CD14-positive monocyte (primary cell): ENCODE results near the gene FLT3LG. TPM values are rescaled to one million over a fixed set of nuclear protein-coding genes. Genes with fewer than 3 reads are reported as not detected.

Experiments
- DNase-seq, 3 donors: peaks; one replicate each; pipeline ENCODE4 v3.0.0-alpha.2; 2011 to 2022
- H2AFZ ChIP-seq: 2 replicates; pipeline ENCODE4 v1.6.0; 2012; ENCODE audit warnings: mild to moderate bottlenecking, low read depth, low read length, inconsistent platforms; ENCODE audit not compliant: insufficient read depth, poor library complexity, severe bottlenecking
- H3K27ac ChIP-seq, 2 donors: 1 replicate in 1 of 2; 2 replicates in 1 of 2; pipeline ENCODE4 v1.5.1; 2012 to 2013; ENCODE audit warnings: low read length in 2 of 2, control low read depth in 1 of 2, inconsistent platforms in 1 of 2, low read depth in 1 of 2, mild to moderate bottlenecking in 1 of 2
- H3K27me3 ChIP-seq, 2 donors: one replicate each; pipeline versions ENCODE4 v1.6.0 to v1.6.1; 2011 to 2013; ENCODE audit warnings: low read length in 2 of 2; ENCODE audit not compliant: control insufficient read depth in 2 of 2, insufficient read depth in 2 of 2
- H3K36me3 ChIP-seq, 2 donors: replicated peaks in 1 of 2; 1 replicate in 1 of 2; 2 replicates in 1 of 2; pipeline versions ENCODE4 v1.5.1 to v1.6.1; 2012 to 2013; ENCODE audit warnings: low read length in 2 of 2, control low read depth in 1 of 2, inconsistent platforms in 1 of 2, mild to moderate bottlenecking in 1 of 2; ENCODE audit not compliant: insufficient read depth in 2 of 2, control insufficient read depth in 1 of 2
- H3K4me1 ChIP-seq, 2 donors: 1 replicate in 1 of 2; 2 replicates in 1 of 2; pipeline versions ENCODE4 v1.5.1 to v1.6.1; 2012 to 2013; ENCODE audit warnings: low read length in 2 of 2, control low read depth in 1 of 2, inconsistent platforms in 1 of 2, mild to moderate bottlenecking in 1 of 2, moderate library complexity in 1 of 2; ENCODE audit not compliant: insufficient read depth in 2 of 2, control insufficient read depth in 1 of 2
- H3K4me2 ChIP-seq: replicated peaks from 2 replicates; pipeline ENCODE3; 2012; ENCODE audit warnings: low read length, moderate library complexity, mild to moderate bottlenecking; ENCODE audit not compliant: poor library complexity, severe bottlenecking; ENCODE audit errors: extremely low read depth
- H3K4me3 ChIP-seq, 3 experiments: fragments of 200-600 bp in 1 of 3; sonication (generic) in 1 of 3; replicated peaks in 1 of 3; 1 replicate in 2 of 3; 2 replicates in 1 of 3; pipeline ENCODE4 v1.5.1; 2011 to 2013; ENCODE audit warnings: low read length in 3 of 3, mild to moderate bottlenecking in 3 of 3, control low read depth in 2 of 3, low read depth in 2 of 3, inconsistent platforms in 1 of 3, moderate library complexity in 1 of 3
- H3K79me2 ChIP-seq: 2 replicates; pipeline ENCODE4 v1.6.0; 2012; ENCODE audit warnings: mild to moderate bottlenecking, control low read depth, inconsistent platforms, low read length, moderate library complexity; ENCODE audit not compliant: insufficient read depth
- H3K9ac ChIP-seq: 2 replicates; pipeline ENCODE4 v1.6.0; 2017; ENCODE audit warnings: low read length, mild to moderate bottlenecking; ENCODE audit not compliant: insufficient read depth, poor library complexity, severe bottlenecking
- H3K9me3 ChIP-seq, 2 donors: replicated peaks in 1 of 2; 1 replicate in 1 of 2; 2 replicates in 1 of 2; pipeline versions ENCODE4 v1.5.1 to v1.6.1; 2012 to 2013; ENCODE audit warnings: low read length in 2 of 2, control low read depth in 1 of 2; ENCODE audit not compliant: control insufficient read depth in 1 of 2, insufficient read depth in 1 of 2
- H4K20me1 ChIP-seq: 2 replicates; pipeline ENCODE4 v1.6.0; 2012; ENCODE audit warnings: mild to moderate bottlenecking, low read length, control low read depth, moderate library complexity; ENCODE audit not compliant: insufficient read depth
- H3K27ac Mint-ChIP-seq, 7 donors: one replicate each; pipeline ENCODE4 v1.8.0; 2020; ENCODE audit warnings: mild to moderate bottlenecking in 7 of 7, mixed read lengths in 7 of 7, moderate library complexity in 6 of 7, inconsistent platforms in 2 of 7
- H3K27me3 Mint-ChIP-seq, 3 donors: one replicate each; pipeline ENCODE4 v1.8.0; 2021 to 2022; ENCODE audit warnings: low read depth in 3 of 3, mild to moderate bottlenecking in 3 of 3, mixed read lengths in 3 of 3, moderate library complexity in 3 of 3, inconsistent platforms in 1 of 3
- H3K36me3 Mint-ChIP-seq, 2 donors: one replicate each; pipeline ENCODE4 v1.8.0; 2020; ENCODE audit warnings: mixed read lengths in 2 of 2, inconsistent platforms in 1 of 2, mild to moderate bottlenecking in 1 of 2
- H3K4me1 Mint-ChIP-seq: one replicate; pipeline ENCODE4 v1.8.0; 2020; ENCODE audit warnings: mild to moderate bottlenecking, mixed read lengths
- H3K4me3 Mint-ChIP-seq, 2 donors: one replicate each; pipeline ENCODE4 v1.8.0; 2020; ENCODE audit warnings: mild to moderate bottlenecking in 2 of 2, mixed read lengths in 2 of 2, moderate library complexity in 1 of 2
- H3K9me3 Mint-ChIP-seq, 7 donors: one replicate each; pipeline ENCODE4 v1.8.0; 2020 to 2022; ENCODE audit warnings: mixed read lengths in 7 of 7, mild to moderate bottlenecking in 6 of 7, moderate library complexity in 6 of 7, inconsistent platforms in 2 of 7
- whole genome bisulfite sequencing: methylation state at CpG from one replicate; pipeline ENCODE4 v1.1.5; 2013; ENCODE audit warnings: missing lambda C conversion rate; ENCODE audit not compliant: insufficient coverage; 5-methylcytosine and 5-hydroxymethylcytosine counted together
- intact Hi-C, 2 donors: fragments of 100-400 bp; cut with micrococcal nuclease; formaldehyde crosslinking; loops; one replicate each; pipeline versions ENCODE4 v1.15.0 to v1.15.1; 2023
- polyA plus RNA-seq, 3 donors: library from polyadenylated mRNA; depleted of rRNA in 1 of 3; unstranded in 2 of 3; stranded (reverse) in 1 of 3; fragments of 300-500 nt in 2 of 3; fragments of >200 nt in 1 of 3; fragmentation: Illumina TruSeq in 2 of 3; gene quantifications; 1 replicate in 2 of 3; 2 replicates in 1 of 3; pipeline ENCODE4 v1.2.3, GENCODE V29; 2012 to 2021
- TF ChIP-seq, protein P1 (sequence below): fragments of 200-600 bp; IDR thresholded peaks from one replicate; pipeline ENCODE4 v1.8.0; 2022; ENCODE audit warnings: antibody characterized with exemption, mild to moderate bottlenecking

Gene FLT3LG
- polyA plus RNA-seq, 3 donors, result 5.0 to 13.8 (median 6.9) TPM

DNA sequence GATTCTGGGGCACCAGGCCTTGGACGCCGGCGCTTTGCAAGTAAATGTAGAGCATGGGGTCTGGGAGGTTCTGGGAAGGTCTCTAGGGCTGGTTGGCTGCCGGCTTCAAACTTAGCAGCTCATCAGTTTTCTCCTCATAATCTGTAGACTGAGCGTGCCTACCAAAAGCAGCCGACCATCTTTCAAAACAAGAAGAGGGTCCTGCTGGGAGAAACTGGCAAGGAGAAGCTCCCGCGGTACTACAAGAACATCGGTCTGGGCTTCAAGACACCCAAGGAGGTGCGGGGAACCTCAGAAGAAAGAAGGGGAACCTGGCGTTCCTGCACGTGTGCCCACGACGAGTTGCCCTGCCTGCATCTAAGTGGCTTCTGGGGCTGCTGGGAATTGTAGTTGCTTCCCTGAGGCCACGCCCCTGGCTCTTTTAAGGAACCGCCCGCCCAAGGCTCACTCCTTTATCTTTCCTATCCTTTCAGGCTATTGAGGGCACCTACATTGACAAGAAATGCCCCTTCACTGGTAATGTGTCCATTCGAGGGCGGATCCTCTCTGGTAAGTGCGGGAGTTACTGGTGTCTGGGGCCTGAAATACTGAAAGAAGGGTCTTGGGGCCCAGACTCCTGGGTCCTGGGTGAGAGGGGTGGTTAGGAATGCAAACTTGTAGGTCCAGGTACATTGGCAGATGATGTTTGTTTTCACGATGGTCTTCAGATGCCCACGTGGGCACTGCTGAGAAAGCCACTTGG lies 23.2 kb downstream of the FLT3LG start:
- no peak overlapping the region for H2AFZ ChIP-seq
- TF ChIP-seq, protein P1, sequence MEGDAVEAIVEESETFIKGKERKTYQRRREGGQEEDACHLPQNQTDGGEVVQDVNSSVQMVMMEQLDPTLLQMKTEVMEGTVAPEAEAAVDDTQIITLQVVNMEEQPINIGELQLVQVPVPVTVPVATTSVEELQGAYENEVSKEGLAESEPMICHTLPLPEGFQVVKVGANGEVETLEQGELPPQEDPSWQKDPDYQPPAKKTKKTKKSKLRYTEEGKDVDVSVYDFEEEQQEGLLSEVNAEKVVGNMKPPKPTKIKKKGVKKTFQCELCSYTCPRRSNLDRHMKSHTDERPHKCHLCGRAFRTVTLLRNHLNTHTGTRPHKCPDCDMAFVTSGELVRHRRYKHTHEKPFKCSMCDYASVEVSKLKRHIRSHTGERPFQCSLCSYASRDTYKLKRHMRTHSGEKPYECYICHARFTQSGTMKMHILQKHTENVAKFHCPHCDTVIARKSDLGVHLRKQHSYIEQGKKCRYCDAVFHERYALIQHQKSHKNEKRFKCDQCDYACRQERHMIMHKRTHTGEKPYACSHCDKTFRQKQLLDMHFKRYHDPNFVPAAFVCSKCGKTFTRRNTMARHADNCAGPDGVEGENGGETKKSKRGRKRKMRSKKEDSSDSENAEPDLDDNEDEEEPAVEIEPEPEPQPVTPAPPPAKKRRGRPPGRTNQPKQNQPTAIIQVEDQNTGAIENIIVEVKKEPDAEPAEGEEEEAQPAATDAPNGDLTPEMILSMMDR, result no peak
- H3K9me3 ChIP-seq, result no peaks in the 10 kb centered on the region
- peak; percentile 89 to 93 (median 91) for DNase-seq
- Mint-ChIP-seq H3K36me3 (peaks cover 33% of the 10 kb centered on the region in 2 donors), H3K27me3 (peaks cover 9 to 18% (median 12%) of the 10 kb centered on the region in 3 donors), H3K4me1 (peaks cover 40% of the 10 kb centered on the region), H3K9me3 (peaks cover 0 to 1% (median 0%) of the 10 kb centered on the region in 7 donors), H3K27ac (peak overlapping the region; percentile 95 to 99 (median 97)), H3K4me3 (peak overlapping the region; percentile 91 to 94)
- peaks cover 47 to 52% of the 10 kb centered on the region in 2 donors for H3K4me1 ChIP-seq
- H3K4me2 ChIP-seq, result peak overlapping the region; percentile 90
- H3K36me3 ChIP-seq, result peaks cover 31 to 36% of the 10 kb centered on the region in 2 donors
- H3K9ac ChIP-seq, result peak overlapping the region; percentile 93
- peak overlapping the region; percentile 92 to 95 for H3K27ac ChIP-seq
- H3K79me2 ChIP-seq, result peaks cover 22% of the 10 kb centered on the region
- intact Hi-C loops, result loop anchor here (5.0 to 10.0 kb wide), 4 partner anchors 45 to 180 kb away; partner anchors contain the start of genes PRMT1 (in 2 of the 2), ALDH16A1 (in 1 of the 2), PIH1D1 (in 1 of the 2) and RRAS (in 1 of the 2)
- 18% methylated on average over 13 of the region's 22 CpGs for WGBS
- no peaks in the 10 kb centered on the region for H3K27me3 ChIP-seq
- H4K20me1 ChIP-seq, result peaks cover 35% of the 10 kb centered on the region
- peak overlapping the region; percentile 84 to 98 (median 86) for H3K4me3 ChIP-seq

DNA sequence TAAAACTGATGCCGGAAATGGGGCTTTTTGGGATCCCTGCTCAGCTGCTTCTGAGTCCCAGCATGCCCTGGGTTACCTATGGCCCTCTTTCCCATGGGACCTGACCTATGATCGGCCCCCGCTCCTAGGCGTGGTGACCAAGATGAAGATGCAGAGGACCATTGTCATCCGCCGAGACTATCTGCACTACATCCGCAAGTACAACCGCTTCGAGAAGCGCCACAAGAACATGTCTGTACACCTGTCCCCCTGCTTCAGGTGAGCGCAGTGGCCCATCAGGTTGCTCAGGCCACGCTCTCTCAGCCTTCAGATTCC lies 23.7 kb downstream of the FLT3LG start:
- no peaks in the 10 kb centered on the region for H3K9me3 ChIP-seq
- H2AFZ ChIP-seq, result no peak overlapping the region
- H3K36me3 ChIP-seq, result peaks cover 26 to 31% of the 10 kb centered on the region in 2 donors
- peaks cover 32% of the 10 kb centered on the region for H4K20me1 ChIP-seq
- Mint-ChIP-seq H3K36me3 (peaks cover 28 to 29% of the 10 kb centered on the region in 2 donors), H3K9me3 (peaks cover 0 to 1% (median 0%) of the 10 kb centered on the region in 7 donors), H3K27ac (peak overlapping the region in 5 of 7 donors; percentile 31 to 99 (median 97)), H3K4me1 (peaks cover 40% of the 10 kb centered on the region), H3K4me3 (peak overlapping the region in 1 of 2 donors; percentile 91), H3K27me3 (peaks cover 9 to 18% (median 12%) of the 10 kb centered on the region in 3 donors)
- no peaks in the 10 kb centered on the region for H3K27me3 ChIP-seq
- peaks cover 47 to 52% of the 10 kb centered on the region in 2 donors for H3K4me1 ChIP-seq
- H3K27ac ChIP-seq, result peak overlapping the region in 1 of 2 donors; percentile 92
- intact Hi-C loops, result loop anchor here (5.0 to 10.0 kb wide), 4 partner anchors 45 to 180 kb away; partner anchors contain the start of genes PRMT1 (in 2 of the 2), ALDH16A1 (in 1 of the 2), PIH1D1 (in 1 of the 2) and RRAS (in 1 of the 2)
- H3K79me2 ChIP-seq, result peaks cover 22% of the 10 kb centered on the region
- WGBS, result 94% methylated on average over 10 of the region's 12 CpGs
- no peak for DNase-seq
- H3K4me3 ChIP-seq, result peak overlapping the region in 1 of 3 experiments; percentile 98
- H3K4me2 ChIP-seq, result peak overlapping the region; percentile 90
- H3K9ac ChIP-seq, result no peak overlapping the region
- TF ChIP-seq, protein P1, result no peak
